Activated CD8-positive, alpha-beta memory T cell treated with anti-CD3 and anti-CD28 coated beads for 1 hour (primary cell): ENCODE results near the gene FIGNL2.

Source experiments
- DNase-seq, 2 donors: peaks; one replicate each; pipeline ENCODE4 v3.0.0-alpha.2; 2020; ENCODE audit warnings: low read depth in 1 of 2; ENCODE audit errors: extremely low read depth in 1 of 2

FIGNL2 gene

DNA sequence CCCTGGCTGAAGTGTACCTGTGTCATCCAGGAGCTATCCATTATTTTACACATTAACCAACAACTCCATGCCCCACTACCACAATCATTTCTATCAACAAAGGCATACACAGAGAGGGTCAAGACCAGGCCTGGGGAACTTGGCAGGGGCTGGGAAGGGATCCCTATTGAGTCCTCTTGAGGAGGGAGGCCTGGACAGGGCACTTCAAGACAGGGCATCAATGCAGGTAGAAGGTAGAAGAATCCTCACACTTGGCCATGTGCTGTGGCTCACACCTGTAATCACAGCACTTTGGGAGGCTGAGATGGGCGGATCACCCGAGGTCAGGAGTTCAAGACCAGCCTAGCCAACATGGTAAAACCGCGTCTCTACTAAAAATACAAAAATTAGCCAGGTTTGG lies 26.0 kb upstream of the FIGNL2 start:
- DNase-seq, result no peak

- DNase-seq, result no peak
Measured at GRCh38 chr12:51874000-51874399, 25.5 kb upstream of the FIGNL2 start.

- DNase-seq, result no peak
Measured at GRCh38 chr12:51873251-51873994, 24.9 kb upstream of the FIGNL2 start.

GRCh38 chr12:51872689-51872981 lies 24.1 kb upstream of the FIGNL2 start:
- no peak for DNase-seq

DNA sequence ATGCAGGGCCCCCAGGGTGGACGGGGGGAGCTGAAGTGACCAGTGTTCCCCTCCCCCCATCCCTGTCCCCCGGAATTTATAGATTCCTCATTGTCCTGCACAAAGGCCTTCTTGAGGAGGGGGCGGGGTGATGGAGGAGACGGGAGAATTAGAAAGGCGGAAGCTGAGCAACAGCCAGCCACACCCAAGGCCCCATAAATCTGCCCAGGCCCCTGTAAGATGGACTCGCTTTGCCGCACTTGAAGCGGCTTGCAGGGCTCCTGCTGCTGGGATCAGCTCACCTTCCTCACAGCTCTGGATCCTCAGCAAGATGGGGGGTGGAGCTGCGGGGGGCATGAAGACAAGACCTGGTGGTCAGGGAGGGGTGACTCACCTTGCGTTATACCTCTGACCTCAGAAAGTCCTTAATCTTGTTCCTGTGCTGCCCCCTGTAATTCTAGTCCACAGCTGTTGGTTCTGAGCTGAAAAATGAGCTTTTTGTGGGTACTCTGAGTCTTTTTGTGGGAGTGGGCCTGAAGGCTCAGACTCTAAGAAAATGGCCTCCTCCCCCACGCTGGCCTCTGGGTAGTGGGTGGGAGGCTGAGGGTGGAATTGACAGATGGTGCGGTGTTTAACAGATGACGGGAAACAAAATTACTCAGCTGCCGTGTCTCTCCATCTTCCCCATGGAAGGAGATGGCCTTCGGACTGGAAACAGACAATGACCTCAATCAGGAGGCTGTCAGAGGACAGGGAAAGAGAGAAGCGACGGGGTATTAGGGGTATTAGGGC lies 23.6 kb upstream of the FIGNL2 start:
- DNase-seq, result no peak

- no peak for DNase-seq
Measured at GRCh38 chr12:51871126-51871525, 22.6 kb upstream of the FIGNL2 start.

GRCh38 chr12:51870504-51870903 lies 22.0 kb upstream of the FIGNL2 start:
- DNase-seq, result no peak

GRCh38 chr12:51869931-51870330 lies 21.4 kb upstream of the FIGNL2 start:
- DNase-seq, result no peak

DNA sequence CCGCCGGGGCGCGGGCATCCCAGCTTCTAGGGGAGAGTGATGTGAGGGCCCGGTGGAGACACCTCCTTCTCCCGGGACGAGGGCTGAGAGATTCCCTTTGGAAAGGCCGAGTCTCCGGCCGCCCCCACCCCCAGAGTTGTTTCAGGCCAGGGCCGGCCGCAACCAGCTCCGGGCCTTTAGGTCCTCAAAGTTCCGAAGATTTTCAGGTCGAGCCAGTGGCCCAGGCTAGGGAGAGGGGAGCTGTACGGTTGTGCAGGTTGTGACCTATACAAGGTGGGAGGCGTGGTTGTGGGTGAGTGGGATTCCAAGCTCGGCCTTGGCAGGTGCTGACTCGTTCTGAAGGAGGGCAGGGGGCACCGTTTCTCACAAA lies 21.0 kb upstream of the FIGNL2 start:
- no peak for DNase-seq

GRCh38 chr12:51868821-51869495 lies 20.4 kb upstream of the FIGNL2 start:
- DNase-seq, result no peak

DNA sequence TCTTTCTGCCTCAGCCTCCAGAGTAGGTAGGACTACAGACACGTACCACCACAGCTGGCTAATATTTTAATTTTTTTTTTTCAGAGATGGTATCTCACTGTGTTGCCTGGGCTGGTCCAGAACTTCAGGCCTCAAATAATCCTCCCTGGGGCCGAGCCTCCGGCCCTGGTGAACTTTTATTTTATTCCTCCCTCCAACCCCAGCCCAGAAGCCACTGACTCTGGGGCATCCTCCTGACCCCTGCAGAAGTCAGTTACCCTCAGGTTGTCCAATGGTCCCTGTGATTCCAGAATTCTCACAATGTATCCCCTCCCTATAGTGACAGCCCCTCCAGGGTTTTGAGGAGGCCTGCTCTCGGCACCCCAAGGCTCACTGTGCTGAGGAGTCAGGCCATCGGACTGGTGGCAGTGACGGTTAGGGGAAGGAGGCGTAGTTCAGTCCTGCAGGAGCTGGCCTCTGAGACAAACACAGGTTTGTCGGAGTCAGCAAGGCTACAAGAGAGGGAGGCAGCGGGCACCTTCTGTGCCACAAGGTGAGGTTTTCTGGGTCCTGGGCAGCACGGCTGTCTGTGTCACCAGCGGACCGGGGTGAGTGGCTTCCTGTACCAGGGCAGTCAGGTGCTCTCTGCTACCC lies 19.4 kb upstream of the FIGNL2 start:
- no peak for DNase-seq

GRCh38 chr12:51867371-51867770 lies 18.9 kb upstream of the FIGNL2 start:
- DNase-seq, result no peak

DNA sequence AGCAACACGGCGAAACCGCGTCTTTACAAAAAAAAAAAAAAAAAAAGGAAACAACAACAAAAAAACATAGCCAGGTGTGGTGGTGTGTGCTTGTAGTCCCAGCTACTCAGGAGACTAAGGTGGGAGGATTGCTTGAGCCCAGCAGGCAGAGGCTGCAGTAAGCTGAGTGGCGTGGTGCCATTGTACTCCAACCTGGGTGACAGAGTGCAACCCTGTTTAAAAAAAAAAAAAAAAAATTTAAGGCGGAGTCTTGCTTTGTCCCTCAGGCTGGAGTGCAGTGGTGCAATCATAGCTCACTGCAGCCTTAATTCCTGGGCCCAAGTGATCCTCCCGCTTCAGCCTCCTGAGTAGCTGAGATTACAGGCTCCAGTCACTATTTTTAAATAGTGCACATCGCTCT lies 18.2 kb upstream of the FIGNL2 start:
- DNase-seq, result no peak

GRCh38 chr12:51866324-51866723 lies 17.8 kb upstream of the FIGNL2 start:
- DNase-seq, result no peak

- no peak for DNase-seq
Measured at GRCh38 chr12:51865757-51866270, 17.3 kb upstream of the FIGNL2 start.

DNA sequence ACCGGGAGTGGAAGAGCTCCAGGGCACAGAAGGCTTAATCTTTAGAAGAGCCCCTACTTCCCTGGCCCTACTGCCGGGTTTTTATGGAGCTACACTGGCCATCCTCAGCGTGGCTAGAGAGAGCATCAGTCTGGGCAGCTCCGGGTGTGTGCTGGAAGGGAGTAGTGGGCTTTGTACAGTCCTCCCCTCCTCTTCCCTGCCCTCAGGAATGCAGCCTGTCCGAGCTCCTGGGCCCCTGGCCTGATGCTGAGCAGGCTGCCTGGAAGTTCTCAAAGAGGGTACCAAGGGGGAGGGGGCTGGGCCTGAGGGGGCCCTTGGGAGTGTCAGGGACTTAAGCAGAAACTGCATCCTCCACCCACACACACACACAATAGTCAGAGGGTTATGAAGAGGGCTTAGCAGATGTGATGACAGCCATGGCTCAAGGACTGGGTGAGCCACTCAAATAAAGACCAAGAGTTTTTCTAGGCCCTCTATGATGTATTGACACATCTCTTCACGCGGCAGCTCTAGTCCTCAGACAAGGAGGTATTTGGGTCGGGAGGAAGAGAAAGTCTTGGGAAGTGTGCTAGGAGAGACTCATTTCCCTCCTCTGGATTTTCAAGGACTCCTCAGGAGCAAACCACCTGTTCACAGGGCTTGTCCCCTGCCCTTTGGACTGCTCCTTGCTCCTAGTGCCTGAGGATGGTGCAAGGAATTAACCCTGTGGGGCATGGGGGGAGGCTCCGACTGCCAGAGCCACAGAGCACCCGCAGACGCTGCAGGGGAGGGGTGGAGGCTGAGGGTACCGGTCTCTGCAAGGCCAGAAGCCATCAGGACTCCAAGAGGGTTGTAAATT lies 16.5 kb upstream of the FIGNL2 start:
- no peak for DNase-seq

- DNase-seq, result no peak
Measured at GRCh38 chr12:51863933-51864832, 15.7 kb upstream of the FIGNL2 start.

DNA sequence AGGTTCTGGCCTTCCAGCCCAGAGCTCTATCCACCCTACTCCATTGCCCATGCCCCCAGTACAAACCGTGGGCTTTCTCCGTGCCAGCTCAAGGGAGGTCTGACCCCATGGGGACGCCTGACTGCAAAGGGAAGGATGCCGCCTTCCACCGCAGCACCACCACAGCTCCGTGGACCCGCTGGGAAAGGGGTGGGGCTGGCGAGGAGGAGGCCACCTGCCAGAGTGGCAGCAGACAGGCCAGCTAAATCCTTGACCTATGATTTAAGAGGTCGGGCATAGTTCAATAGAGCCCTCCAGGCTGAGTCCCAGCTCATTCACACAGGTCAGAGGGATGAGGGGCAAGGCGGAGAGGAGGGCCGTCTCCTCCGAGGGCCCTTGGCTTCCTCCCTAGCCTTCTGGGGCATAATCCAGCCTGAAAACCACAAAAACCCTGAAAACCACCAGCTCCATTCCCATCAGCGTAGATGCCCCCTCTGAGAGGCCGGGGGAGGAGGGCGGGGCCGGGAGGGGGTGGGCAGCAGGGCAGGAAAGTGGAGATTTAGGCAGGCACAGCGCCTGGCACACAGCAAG lies 14.9 kb upstream of the FIGNL2 start:
- DNase-seq, result no peak

DNA sequence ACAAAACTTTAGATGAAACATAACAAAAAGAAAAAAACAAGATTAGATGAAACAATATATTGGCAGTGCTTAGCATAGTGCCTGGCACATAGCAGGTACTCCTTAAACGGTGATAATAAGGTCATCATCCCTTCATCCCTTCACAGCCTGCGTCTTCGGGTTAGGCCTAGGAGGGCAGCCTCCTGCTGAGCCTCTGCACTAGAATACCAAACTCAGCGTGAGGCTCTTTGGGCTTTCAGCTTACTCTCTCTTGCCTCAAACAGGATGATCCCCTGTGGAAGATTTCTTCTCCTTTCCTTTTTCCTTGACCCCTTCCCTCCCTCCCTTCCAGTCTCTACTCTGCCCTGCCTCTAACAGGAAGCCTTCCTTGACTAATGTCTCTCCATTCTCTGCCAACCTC lies 14.4 kb upstream of the FIGNL2 start:
- no peak for DNase-seq
